GM18520 (cell line): ENCODE data around the gene RGS14.
"Not testable (repeated sequence)": the region's sequence is repeated elsewhere in the genome, so short reads cannot be mapped to it uniquely, and the experiment has no call there.

ENCODE experiments used
- ATAC-seq: cut with Tn5 transposase; IDR thresholded peaks from one replicate; pipeline ENCODE4 v1.9.1; 2021; ENCODE audit not compliant: unreplicated experiment

Gene RGS14

GRCh38 chr5:177344891-177345290 is 12.8 kb upstream of the RGS14 start:
- ATAC-seq, result no peak

- no peak for ATAC-seq
Observed at GRCh38 chr5:177346820-177347219, 10.9 kb upstream of the RGS14 start.

GRCh38 chr5:177347699-177348098 is 10.0 kb upstream of the RGS14 start:
- ATAC-seq, result no peak

- ATAC-seq, result no peak
Observed at GRCh38 chr5:177349362-177349647, 8.4 kb upstream of the RGS14 start.

GRCh38 chr5:177349762-177350161 is 8.0 kb upstream of the RGS14 start:
- no peak for ATAC-seq

- ATAC-seq, result no peak
Observed at GRCh38 chr5:177350776-177351391, 6.8 kb upstream of the RGS14 start.

GRCh38 chr5:177351392-177352329 is 6.1 kb upstream of the RGS14 start, which contains the start of gene LMAN2:
LMAN2 (minus strand) TSS chr5:177351668; CDS start chr5:177351647, 21 bp downstream.
- ATAC-seq, result peak; percentile 92

GRCh38 chr5:177353093-177353492 is 4.6 kb upstream of the RGS14 start:
- ATAC-seq, result no peak

- ATAC-seq, result no peak
Observed at GRCh38 chr5:177354256-177354655, 3.5 kb upstream of the RGS14 start.

- ATAC-seq, result no peak
Observed at GRCh38 chr5:177354711-177355110, 3.0 kb upstream of the RGS14 start.

- ATAC-seq, result no peak
Observed at GRCh38 chr5:177355162-177355867, 2.4 kb upstream of the RGS14 start.

GRCh38 chr5:177355868-177356168 is 1.9 kb upstream of the RGS14 start:
- ATAC-seq, result no peak

GRCh38 chr5:177356746-177357145 is 978 bp upstream of the RGS14 start:
- no peak for ATAC-seq

- no peak for ATAC-seq
Observed at GRCh38 chr5:177357146-177357458, 622 bp upstream of the RGS14 start.

GRCh38 chr5:177358370-177358819 is 671 bp downstream of the RGS14 start:
- ATAC-seq, result no peak

- ATAC-seq, result no peak
Observed at GRCh38 chr5:177359451-177359851, 1.7 kb downstream of the RGS14 start.

GRCh38 chr5:177359860-177360259 is 2.1 kb downstream of the RGS14 start:
- no peak for ATAC-seq

- not testable (repeated sequence) for ATAC-seq
Observed at GRCh38 chr5:177360740-177361139, 3.0 kb downstream of the RGS14 start.

- ATAC-seq, result no peak
Observed at GRCh38 chr5:177361418-177362291, 3.9 kb downstream of the RGS14 start.

GRCh38 chr5:177362292-177362609 is 4.5 kb downstream of the RGS14 start:
- ATAC-seq, result no peak
